Fibroblast of mammary gland (primary cell): ENCODE data around the gene MYBL2.

Experiments used
- DNase-seq: peaks from one replicate; pipeline ENCODE4 v3.0.0-alpha.2; 2010; ENCODE audit warnings: low read depth
- H3K4me3 ChIP-seq: 2 replicates; pipeline ENCODE4 v1.5.1; 2011; ENCODE audit warnings: low read depth, mild to moderate bottlenecking, low read length, moderate library complexity; ENCODE audit not compliant: control insufficient read depth
- TF ChIP-seq, protein P1 (sequence below): conservative IDR thresholded peaks from 2 replicates; pipeline ENCODE4 v1.5.1; 2011; ENCODE audit warnings: low read depth, low read length, inconsistent platforms; ENCODE audit not compliant: control insufficient read depth, insufficient read depth

The MYBL2 gene

DNA sequence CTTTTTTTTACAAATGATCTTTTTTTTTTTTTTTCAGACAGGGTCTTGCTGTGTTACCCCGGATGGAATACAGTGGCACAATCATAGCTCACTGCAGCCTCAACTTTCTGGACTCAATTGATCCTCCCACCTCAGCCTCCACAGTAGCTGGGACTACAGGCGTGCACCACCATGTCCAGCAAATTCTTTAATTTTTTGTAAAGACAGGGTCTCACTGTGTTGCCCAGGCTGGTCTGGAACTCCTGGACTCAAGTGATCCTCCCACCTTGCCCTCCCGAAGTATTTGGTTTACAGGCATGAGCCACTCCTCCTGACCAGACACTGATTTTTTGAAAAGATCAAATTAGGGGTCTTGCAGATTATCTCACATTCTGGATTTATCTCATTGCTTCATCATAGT is 11.0 kb upstream of the MYBL2 start:
- H3K4me3 ChIP-seq: no peak overlapping the region
- TF ChIP-seq, protein P1, sequence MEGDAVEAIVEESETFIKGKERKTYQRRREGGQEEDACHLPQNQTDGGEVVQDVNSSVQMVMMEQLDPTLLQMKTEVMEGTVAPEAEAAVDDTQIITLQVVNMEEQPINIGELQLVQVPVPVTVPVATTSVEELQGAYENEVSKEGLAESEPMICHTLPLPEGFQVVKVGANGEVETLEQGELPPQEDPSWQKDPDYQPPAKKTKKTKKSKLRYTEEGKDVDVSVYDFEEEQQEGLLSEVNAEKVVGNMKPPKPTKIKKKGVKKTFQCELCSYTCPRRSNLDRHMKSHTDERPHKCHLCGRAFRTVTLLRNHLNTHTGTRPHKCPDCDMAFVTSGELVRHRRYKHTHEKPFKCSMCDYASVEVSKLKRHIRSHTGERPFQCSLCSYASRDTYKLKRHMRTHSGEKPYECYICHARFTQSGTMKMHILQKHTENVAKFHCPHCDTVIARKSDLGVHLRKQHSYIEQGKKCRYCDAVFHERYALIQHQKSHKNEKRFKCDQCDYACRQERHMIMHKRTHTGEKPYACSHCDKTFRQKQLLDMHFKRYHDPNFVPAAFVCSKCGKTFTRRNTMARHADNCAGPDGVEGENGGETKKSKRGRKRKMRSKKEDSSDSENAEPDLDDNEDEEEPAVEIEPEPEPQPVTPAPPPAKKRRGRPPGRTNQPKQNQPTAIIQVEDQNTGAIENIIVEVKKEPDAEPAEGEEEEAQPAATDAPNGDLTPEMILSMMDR: no peak
- no peak for DNase-seq

DNA sequence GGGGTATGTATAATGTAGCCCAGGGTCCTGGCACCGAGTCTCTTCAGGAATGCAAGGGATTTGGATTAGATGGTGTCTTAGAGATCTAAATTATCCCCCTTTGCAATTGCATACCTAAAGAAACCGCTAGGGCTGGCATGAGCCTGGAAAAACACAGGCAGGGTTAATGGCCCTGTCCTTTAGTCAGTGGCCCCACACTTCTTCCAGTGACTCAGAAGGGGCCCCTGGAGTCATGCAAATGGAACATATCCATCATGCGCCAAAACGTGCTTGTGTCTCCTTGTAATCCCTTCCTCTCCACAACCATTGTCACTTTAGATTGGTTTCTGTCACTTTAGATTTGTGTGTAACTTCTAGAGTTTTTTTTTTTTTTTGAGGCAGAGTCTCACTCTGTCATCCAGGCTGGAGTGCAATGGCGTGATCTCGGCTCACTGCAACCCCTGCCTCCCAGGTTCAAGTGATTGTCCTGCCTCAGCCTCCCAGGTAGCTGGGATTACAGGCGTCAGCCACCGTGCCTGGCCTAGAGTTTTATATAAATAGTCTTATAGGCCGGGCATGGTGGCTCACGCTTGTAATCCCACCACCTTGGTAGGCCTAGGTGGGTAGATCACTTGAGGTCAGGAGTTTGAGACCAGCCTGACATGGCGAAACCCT is 8.7 kb upstream of the MYBL2 start:
- peak overlapping the region; percentile 59 for H3K4me3 ChIP-seq
- TF ChIP-seq, protein P1: no peak
- peak; percentile 24 for DNase-seq

DNA sequence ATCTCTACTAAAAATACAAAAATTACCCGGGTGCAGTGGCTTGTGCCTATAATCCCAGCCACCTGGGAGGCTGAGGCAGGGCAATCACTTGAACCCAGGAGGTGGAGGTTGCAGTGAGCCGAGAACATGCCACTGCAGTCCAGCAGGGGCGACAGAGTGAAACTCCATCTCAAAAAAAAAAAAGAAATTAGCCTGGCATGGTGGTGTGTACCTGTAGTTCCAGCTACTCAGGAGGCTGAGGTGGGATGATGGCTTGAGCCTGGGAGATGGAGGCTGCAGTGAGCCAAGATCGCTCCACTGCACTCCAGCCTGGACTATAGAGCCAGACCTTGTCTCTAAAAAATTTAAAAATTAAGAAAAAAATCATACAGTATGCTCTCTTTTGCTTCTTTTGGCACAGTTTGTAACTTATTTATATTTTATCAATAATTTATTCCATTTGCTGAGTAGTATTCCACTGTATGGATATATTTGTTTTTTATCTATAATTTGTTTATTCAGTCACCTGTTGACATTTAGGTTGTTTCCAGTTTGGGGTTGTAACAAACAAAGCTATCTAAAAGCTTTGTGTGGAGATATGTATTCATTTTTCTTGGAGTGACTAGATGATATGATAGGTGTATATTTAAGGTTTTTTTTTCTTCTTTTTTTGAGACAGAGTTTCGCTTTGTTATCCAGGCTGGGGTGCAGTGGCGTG is 8.0 kb upstream of the MYBL2 start:
- H3K4me3 ChIP-seq: no peak overlapping the region
- TF ChIP-seq, protein P1: no peak
- no peak for DNase-seq

DNA sequence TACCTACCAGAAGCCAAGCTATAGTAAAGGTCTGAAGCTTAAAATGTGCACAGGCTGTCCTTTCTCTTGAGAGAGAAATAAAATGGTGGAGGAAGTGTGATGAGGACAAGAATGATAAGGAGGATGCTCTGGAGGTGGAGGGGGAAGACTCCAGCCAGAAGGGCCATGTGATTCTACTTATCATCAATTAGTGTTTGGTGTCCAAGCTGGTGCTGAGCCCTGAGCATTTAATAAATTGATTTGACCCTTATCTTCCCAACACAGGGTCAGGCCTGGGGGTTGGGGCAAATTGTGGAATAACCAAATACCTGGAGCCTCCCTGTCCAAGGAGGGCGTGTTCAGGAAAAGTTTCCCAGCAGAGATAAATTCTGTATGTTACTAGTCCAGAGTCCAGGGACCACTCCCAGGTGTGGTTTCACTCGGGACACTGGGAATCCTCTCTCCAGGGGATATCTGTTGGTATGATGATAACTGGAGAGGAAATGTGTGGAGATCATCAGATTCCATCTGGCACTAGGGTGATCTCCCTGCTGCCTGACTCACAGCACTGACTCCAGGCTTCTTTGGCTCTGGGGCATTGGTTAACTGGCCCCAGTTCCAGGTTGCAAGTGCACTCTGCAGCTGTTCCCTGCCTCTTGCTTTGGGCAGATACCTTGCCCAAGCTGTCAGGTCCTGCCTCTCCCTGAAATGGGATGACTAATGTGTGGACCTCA is 3.8 kb upstream of the MYBL2 start:
- peak; percentile 47 for DNase-seq
- TF ChIP-seq, protein P1: no peak
- no peak overlapping the region for H3K4me3 ChIP-seq

DNA sequence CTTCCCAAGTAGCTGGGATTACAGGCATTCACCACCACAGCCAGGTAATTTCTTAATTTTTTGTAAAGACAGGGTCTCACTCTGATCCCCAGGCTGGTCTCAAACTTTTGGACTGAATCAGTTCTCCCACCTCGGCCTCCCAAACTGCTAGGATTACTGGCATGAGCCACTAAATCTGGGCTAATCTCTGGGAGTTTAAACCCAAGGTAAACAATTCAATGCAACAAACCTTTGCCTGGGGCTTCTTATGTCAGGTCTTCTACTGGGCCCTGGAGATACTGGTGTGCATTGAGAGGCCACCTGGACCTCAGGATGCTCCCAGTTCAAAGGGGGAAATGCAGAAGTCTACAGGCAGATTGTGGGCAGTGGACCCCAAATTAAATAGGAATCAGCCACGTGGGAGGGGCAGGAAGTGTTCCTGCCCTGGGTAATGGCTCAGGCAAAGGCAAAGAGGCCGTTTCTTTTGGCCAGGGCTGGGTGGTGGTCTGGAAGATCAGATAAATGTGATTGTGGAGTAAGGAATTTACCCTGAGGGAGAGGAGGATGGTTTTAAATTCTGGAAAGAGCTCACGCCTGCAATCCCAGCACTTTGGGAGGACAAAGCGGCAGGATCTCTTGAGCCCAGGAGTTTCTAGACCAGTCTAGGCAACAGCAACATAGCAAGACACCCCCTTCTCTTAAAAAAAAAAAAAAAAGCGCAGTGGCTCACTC is 1.3 kb upstream of the MYBL2 start:
- TF ChIP-seq, protein P1: no peak

DNA sequence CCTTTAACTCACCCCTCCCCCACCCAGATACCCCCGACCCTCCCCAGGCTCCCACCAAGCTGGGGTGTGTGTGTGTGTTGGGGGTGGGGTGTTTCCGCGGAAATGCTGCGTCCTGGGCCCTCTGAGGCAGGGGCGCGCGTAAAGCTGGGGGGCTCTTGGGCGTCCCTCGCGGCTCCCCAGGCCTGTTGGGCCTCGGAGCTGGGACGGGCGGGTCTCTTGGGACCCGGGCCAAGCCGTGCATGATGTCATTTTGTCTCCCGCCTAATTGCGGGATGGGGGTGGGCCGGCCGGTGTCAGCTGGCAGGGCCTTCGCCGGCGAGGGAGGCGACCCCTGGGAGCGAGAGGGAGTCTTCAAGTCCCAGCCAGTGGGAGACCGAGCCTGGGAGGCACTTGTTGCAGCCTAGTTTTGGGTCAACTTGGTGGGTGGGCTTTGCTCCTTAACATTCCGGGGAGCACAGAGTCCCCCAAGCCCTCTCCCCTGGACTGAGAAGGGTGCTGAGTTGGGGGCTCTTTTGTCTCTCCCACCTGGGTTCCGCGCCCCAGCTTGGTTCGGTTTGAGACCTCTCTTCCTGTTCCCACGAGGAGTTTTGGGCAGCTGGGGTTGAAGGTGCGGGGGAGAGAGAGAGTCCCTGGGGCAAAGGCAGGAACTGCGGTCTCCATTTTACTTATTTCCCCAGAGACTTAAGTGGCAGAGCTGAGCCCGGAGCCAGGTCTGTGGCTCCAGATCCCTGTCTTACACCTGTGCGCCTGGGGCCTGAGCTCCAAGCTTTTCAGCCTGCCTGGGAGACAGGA is 623 bp downstream of the MYBL2 start:
- DNase-seq: peak; percentile 25
- TF ChIP-seq, protein P1: no peak
- peak overlapping the region; percentile 52 for H3K4me3 ChIP-seq

More for the DNA sequence above, 1.3 kb upstream of the MYBL2 start:
- no peak for DNase-seq
- no peak overlapping the region for H3K4me3 ChIP-seq
